Measurements from ENCODE around the gene HRH3.

Gene HRH3

GRCh38 chr20:62232770-62233645, 12.9 kb upstream of the HRH3 start:
- H3K4me3 Mint-ChIP-seq: no peak overlapping the region
- ATAC-seq (replicated peaks): no peak
- DNase-seq: no peak
- H3K4me1 Mint-ChIP-seq (ENCODE audit: low read depth in 2 of 2): peaks cover 4 to 5% of the 10 kb centered on the region in 2 donors
- H3K9me3 Mint-ChIP-seq: no peaks in the 10 kb centered on the region
- peaks cover under 1% of the 10 kb centered on the region for H3K36me3 Mint-ChIP-seq (ENCODE audit: insufficient read depth)
- no peak overlapping the region for H3K27ac Mint-ChIP-seq
- H3K27me3 Mint-ChIP-seq: peaks cover 5 to 8% of the 10 kb centered on the region in 2 donors

- no peaks in the 10 kb centered on the region for H3K9me3 Mint-ChIP-seq
- ATAC-seq (replicated peaks) (no peak), DNase-seq (no peak)
- H3K4me3 Mint-ChIP-seq: no peak overlapping the region
- H3K4me1 Mint-ChIP-seq (ENCODE audit: low read depth in 2 of 2): no peaks in the 10 kb centered on the region
- H3K27me3 Mint-ChIP-seq: peaks cover 5 to 9% of the 10 kb centered on the region in 2 donors
- no peaks in the 10 kb centered on the region for H3K36me3 Mint-ChIP-seq (ENCODE audit: insufficient read depth)
- no peak overlapping the region for H3K27ac Mint-ChIP-seq
Measured at GRCh38 chr20:62232194-62232593, 12.1 kb upstream of the HRH3 start.

- H3K9me3 Mint-ChIP-seq: no peaks in the 10 kb centered on the region
- ATAC-seq (replicated peaks) (no peak), DNase-seq (no peak)
- no peak overlapping the region for H3K4me3 Mint-ChIP-seq
- H3K27me3 Mint-ChIP-seq: peaks cover 10 to 18% of the 10 kb centered on the region in 2 donors
- no peaks in the 10 kb centered on the region for H3K36me3 Mint-ChIP-seq (ENCODE audit: insufficient read depth)
- H3K27ac Mint-ChIP-seq: no peak overlapping the region
- H3K4me1 Mint-ChIP-seq (ENCODE audit: low read depth in 2 of 2): no peaks in the 10 kb centered on the region
Measured at GRCh38 chr20:62231292-62231691, 11.2 kb upstream of the HRH3 start.

GRCh38 chr20:62230696-62231095, 10.6 kb upstream of the HRH3 start:
- Mint-ChIP-seq H3K27me3 (peaks cover 15 to 21% of the 10 kb centered on the region in 2 donors), H3K4me3 (no peak overlapping the region), H3K9me3 (no peaks in the 10 kb centered on the region), H3K4me1 (ENCODE audit: low read depth in 2 of 2) (no peaks in the 10 kb centered on the region), H3K27ac (no peak overlapping the region), H3K36me3 (ENCODE audit: insufficient read depth) (no peaks in the 10 kb centered on the region)
- ATAC-seq (replicated peaks): no peak
- DNase-seq: no peak

- Mint-ChIP-seq H3K4me1 (ENCODE audit: low read depth in 2 of 2) (no peaks in the 10 kb centered on the region), H3K27me3 (peaks cover 17 to 23% of the 10 kb centered on the region in 2 donors), H3K9me3 (no peaks in the 10 kb centered on the region), H3K27ac (no peak overlapping the region), H3K36me3 (ENCODE audit: insufficient read depth) (no peaks in the 10 kb centered on the region), H3K4me3 (no peak overlapping the region)
- DNase-seq (no peak), ATAC-seq (replicated peaks) (no peak)
Measured at GRCh38 chr20:62230276-62230675, 10.2 kb upstream of the HRH3 start.

GRCh38 chr20:62229667-62230066, 9.6 kb upstream of the HRH3 start:
- Mint-ChIP-seq H3K4me3 (no peak overlapping the region), H3K9me3 (no peaks in the 10 kb centered on the region), H3K27me3 (peaks cover 19 to 23% of the 10 kb centered on the region in 2 donors), H3K36me3 (ENCODE audit: insufficient read depth) (no peaks in the 10 kb centered on the region), H3K27ac (no peak overlapping the region), H3K4me1 (ENCODE audit: low read depth in 2 of 2) (no peaks in the 10 kb centered on the region)
- DNase-seq: no peak
- no peak for ATAC-seq (replicated peaks)

GRCh38 chr20:62228982-62229545, 9.0 kb upstream of the HRH3 start:
- Mint-ChIP-seq H3K36me3 (ENCODE audit: insufficient read depth) (no peaks in the 10 kb centered on the region), H3K4me1 (ENCODE audit: low read depth in 2 of 2) (no peaks in the 10 kb centered on the region), H3K27ac (no peak overlapping the region), H3K4me3 (no peak overlapping the region), H3K9me3 (no peaks in the 10 kb centered on the region), H3K27me3 (peaks cover 24 to 27% of the 10 kb centered on the region in 2 donors)
- no peak for ATAC-seq (replicated peaks)
- DNase-seq: no peak

- no peaks in the 10 kb centered on the region for H3K36me3 Mint-ChIP-seq (ENCODE audit: insufficient read depth)
Measured at GRCh38 chr20:62227977-62228958, 8.2 kb upstream of the HRH3 start.

GRCh38 chr20:62227591-62227976, 7.5 kb upstream of the HRH3 start:
- DNase-seq (no peak), ATAC-seq (replicated peaks) (no peak)
- H3K4me1 Mint-ChIP-seq (ENCODE audit: low read depth in 2 of 2): no peaks in the 10 kb centered on the region
- no peak overlapping the region for H3K4me3 Mint-ChIP-seq
- peaks cover 32 to 42% of the 10 kb centered on the region in 2 donors for H3K27me3 Mint-ChIP-seq
- no peaks in the 10 kb centered on the region for H3K36me3 Mint-ChIP-seq (ENCODE audit: insufficient read depth)
- H3K27ac Mint-ChIP-seq: no peak overlapping the region
- H3K9me3 Mint-ChIP-seq: no peaks in the 10 kb centered on the region

More at GRCh38 chr20:62227977-62228958, 8.2 kb upstream of the HRH3 start:
- DNase-seq (no peak), ATAC-seq (replicated peaks) (no peak)
- peaks cover 25 to 35% of the 10 kb centered on the region in 2 donors for H3K27me3 Mint-ChIP-seq
- no peaks in the 10 kb centered on the region for H3K4me1 Mint-ChIP-seq (ENCODE audit: low read depth in 2 of 2)
- no peak overlapping the region for H3K4me3 Mint-ChIP-seq
- H3K9me3 Mint-ChIP-seq: no peaks in the 10 kb centered on the region
- H3K27ac Mint-ChIP-seq: no peak overlapping the region

GRCh38 chr20:62226707-62227590, 6.9 kb upstream of the HRH3 start:
- DNase-seq: no peak
- no peaks in the 10 kb centered on the region for H3K4me1 Mint-ChIP-seq (ENCODE audit: low read depth in 2 of 2)
- no peaks in the 10 kb centered on the region for H3K36me3 Mint-ChIP-seq (ENCODE audit: insufficient read depth)
- H3K27me3 Mint-ChIP-seq: peaks cover 32 to 48% of the 10 kb centered on the region in 2 donors
- H3K9me3 Mint-ChIP-seq: no peaks in the 10 kb centered on the region
- no peak for ATAC-seq (replicated peaks)
- no peak overlapping the region for H3K27ac Mint-ChIP-seq
- no peak overlapping the region for H3K4me3 Mint-ChIP-seq

GRCh38 chr20:62225820-62226635, 6.0 kb upstream of the HRH3 start:
- Mint-ChIP-seq H3K4me1 (ENCODE audit: low read depth in 2 of 2) (no peaks in the 10 kb centered on the region), H3K36me3 (ENCODE audit: insufficient read depth) (no peaks in the 10 kb centered on the region), H3K4me3 (no peak overlapping the region), H3K27me3 (peaks cover 41 to 57% of the 10 kb centered on the region in 2 donors), H3K27ac (no peak overlapping the region), H3K9me3 (no peaks in the 10 kb centered on the region)
- ATAC-seq (replicated peaks) (no peak), DNase-seq (no peak)

- ATAC-seq (replicated peaks) (no peak), DNase-seq (no peak)
- Mint-ChIP-seq H3K4me1 (ENCODE audit: low read depth in 2 of 2) (peaks cover 0 to 2% of the 10 kb centered on the region in 2 donors), H3K4me3 (no peak overlapping the region), H3K27ac (peak overlapping the region in 1 of 2 donors; percentile 22), H3K36me3 (ENCODE audit: insufficient read depth) (no peaks in the 10 kb centered on the region), H3K9me3 (no peaks in the 10 kb centered on the region), H3K27me3 (peaks cover 46 to 65% of the 10 kb centered on the region in 2 donors)
Measured at GRCh38 chr20:62225026-62225425, 4.9 kb upstream of the HRH3 start.

All from effector memory CD8-positive, alpha-beta T cell (primary cell).